ENCODE measurements around the gene C7orf33. TPM values are rescaled to one million over a fixed set of nuclear protein-coding genes. Genes with fewer than 3 reads are reported as not detected.
"Not testable (repeated sequence)": the region's sequence is repeated elsewhere in the genome, so short reads cannot be mapped to it uniquely, and the experiment has no call there.

The C7orf33 gene
- total RNA-seq, 1 donor from 2014 or later, result not detected

GRCh38 chr7:148571381-148571780, 19.2 kb upstream of the C7orf33 start:
- Mint-ChIP-seq H3K4me3 (ENCODE audit: unreplicated experiment) (no peak overlapping the region), H3K9me3 (ENCODE audit: unreplicated experiment) (no peaks in the 10 kb centered on the region), H3K27ac (ENCODE audit: unreplicated experiment) (no peak overlapping the region), H3K4me1 (ENCODE audit: low read depth, unreplicated experiment) (peaks cover under 1% of the 10 kb centered on the region), H3K27me3 (ENCODE audit: low read depth, unreplicated experiment) (no peaks in the 10 kb centered on the region), H3K36me3 (ENCODE audit: low read depth, unreplicated experiment) (no peaks in the 10 kb centered on the region)
- H3K4me3 ChIP-seq (ENCODE audit: insufficient read depth, low read depth, low read length), result no peak overlapping the region
- H4K20me1 ChIP-seq (ENCODE audit: insufficient read depth, low read length), result no peaks in the 10 kb centered on the region
- no peaks in the 10 kb centered on the region for H3K27me3 ChIP-seq (ENCODE audit: insufficient read depth, low read length)
- no peak overlapping the region for H2AFZ ChIP-seq (ENCODE audit: low read depth, low read length)
- H3K9ac ChIP-seq (ENCODE audit: low read length), result no peak overlapping the region
- H3K36me3 ChIP-seq (ENCODE audit: insufficient read depth, low read length), result no peaks in the 10 kb centered on the region
- no peak overlapping the region for H3K4me2 ChIP-seq (ENCODE audit: low read length)
- H3K79me2 ChIP-seq (ENCODE audit: insufficient read depth, low read length), result no peaks in the 10 kb centered on the region
- H3K27ac ChIP-seq (ENCODE audit: low read depth, low read length), result no peak overlapping the region
- FAIRE-seq (no peak), DNase-seq (ENCODE audit: low read depth) (no peak)
- no peaks in the 10 kb centered on the region for H3K9me3 ChIP-seq (ENCODE audit: insufficient read depth, low read depth, low read length)
- no peaks in the 10 kb centered on the region for H3K4me1 ChIP-seq (ENCODE audit: insufficient read depth, low read length)
- TF ChIP-seq CTCF (IDR thresholded peaks at IDR 0.05; ENCODE audit: insufficient read depth, low read depth, low read length) (no peak), EZH2 (IDR thresholded peaks at IDR 0.05; ENCODE audit: insufficient read depth, low read length) (no peak)

GRCh38 chr7:148572067-148572522, 18.5 kb upstream of the C7orf33 start:
- Histone ChIP-seq H3K4me2 (ENCODE audit: low read length) (no peak overlapping the region), H3K36me3 (ENCODE audit: insufficient read depth, low read length) (no peaks in the 10 kb centered on the region), H3K27me3 (ENCODE audit: insufficient read depth, low read length) (no peaks in the 10 kb centered on the region), H2AFZ (ENCODE audit: low read depth, low read length) (no peak overlapping the region), H3K27ac (ENCODE audit: low read depth, low read length) (no peak overlapping the region), H3K4me3 (ENCODE audit: insufficient read depth, low read depth, low read length) (no peak overlapping the region), H3K9ac (ENCODE audit: low read length) (no peak overlapping the region), H3K4me1 (ENCODE audit: insufficient read depth, low read length) (no peaks in the 10 kb centered on the region), H3K9me3 (ENCODE audit: insufficient read depth, low read depth, low read length) (no peaks in the 10 kb centered on the region), H4K20me1 (ENCODE audit: insufficient read depth, low read length) (no peaks in the 10 kb centered on the region), H3K79me2 (ENCODE audit: insufficient read depth, low read length) (no peaks in the 10 kb centered on the region)
- no peak for TF ChIP-seq EZH2 (IDR thresholded peaks at IDR 0.05; ENCODE audit: insufficient read depth, low read length)
- TF ChIP-seq CTCF (IDR thresholded peaks at IDR 0.05; ENCODE audit: insufficient read depth, low read depth, low read length), result no peak
- no peak for DNase-seq (ENCODE audit: low read depth)
- H3K27ac Mint-ChIP-seq (ENCODE audit: unreplicated experiment), result no peak overlapping the region
- H3K9me3 Mint-ChIP-seq (ENCODE audit: unreplicated experiment), result no peaks in the 10 kb centered on the region
- no peaks in the 10 kb centered on the region for H3K4me1 Mint-ChIP-seq (ENCODE audit: low read depth, unreplicated experiment)
- H3K36me3 Mint-ChIP-seq (ENCODE audit: low read depth, unreplicated experiment), result no peaks in the 10 kb centered on the region
- no peak overlapping the region for H3K4me3 Mint-ChIP-seq (ENCODE audit: unreplicated experiment)
- no peak for FAIRE-seq
- H3K27me3 Mint-ChIP-seq (ENCODE audit: low read depth, unreplicated experiment), result no peaks in the 10 kb centered on the region

DNA sequence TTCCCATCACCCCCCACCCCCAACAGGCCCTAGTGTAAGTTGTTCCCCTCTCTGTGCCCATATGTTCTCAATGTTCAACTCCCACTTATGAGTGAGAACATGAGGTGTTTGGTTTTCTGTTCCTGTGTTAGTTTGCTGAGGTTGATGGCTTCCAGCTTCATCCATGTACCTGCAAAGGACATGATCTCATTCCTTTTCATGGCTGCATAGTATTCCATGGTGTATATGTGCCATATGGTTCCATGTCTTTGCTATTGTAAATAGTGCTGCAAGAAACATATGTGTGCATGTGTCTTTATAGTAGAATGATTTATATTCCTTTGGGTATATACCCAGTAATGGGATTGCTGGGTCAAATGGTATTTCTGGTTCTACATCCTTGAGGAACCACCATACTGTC, 17.0 kb upstream of the C7orf33 start:
- H3K4me3 Mint-ChIP-seq (ENCODE audit: unreplicated experiment); H3K27ac ChIP-seq (ENCODE audit: low read depth, low read length); H3K27ac Mint-ChIP-seq (ENCODE audit: unreplicated experiment); H3K79me2 ChIP-seq (ENCODE audit: insufficient read depth, low read length); DNase-seq (ENCODE audit: low read depth); H3K36me3 ChIP-seq (ENCODE audit: insufficient read depth, low read length); H3K27me3 Mint-ChIP-seq (ENCODE audit: low read depth, unreplicated experiment); H3K36me3 Mint-ChIP-seq (ENCODE audit: low read depth, unreplicated experiment); H3K9ac ChIP-seq (ENCODE audit: low read length); H3K4me2 ChIP-seq (ENCODE audit: low read length); H3K4me1 ChIP-seq (ENCODE audit: insufficient read depth, low read length); FAIRE-seq; H3K4me3 ChIP-seq (ENCODE audit: insufficient read depth, low read depth, low read length); H4K20me1 ChIP-seq (ENCODE audit: insufficient read depth, low read length); H3K9me3 ChIP-seq (ENCODE audit: insufficient read depth, low read depth, low read length); H2AFZ ChIP-seq (ENCODE audit: low read depth, low read length); H3K27me3 ChIP-seq (ENCODE audit: insufficient read depth, low read length); H3K9me3 Mint-ChIP-seq (ENCODE audit: unreplicated experiment); H3K4me1 Mint-ChIP-seq (ENCODE audit: low read depth, unreplicated experiment): not testable (repeated sequence)
